Panc1 (cell line): Measurements from ENCODE around the gene CRCP.

Source experiments
- SIN3A ChIP-seq: IDR thresholded peaks from 2 replicates; pipeline ENCODE4 v1.6.1; 2012; ENCODE audit warnings: low read depth, mild to moderate bottlenecking, low read length, moderate library complexity, borderline replicate concordance; ENCODE audit not compliant: insufficient read depth
- TCF7L2 ChIP-seq: IDR thresholded peaks from 2 replicates; pipeline ENCODE4 v1.6.1; 2011; ENCODE audit warnings: mild to moderate bottlenecking, low read depth, low read length, inconsistent platforms
- TF ChIP-seq, protein P1 (sequence below): fragments of 450-650 bp; IDR thresholded peaks from 2 replicates; pipeline ENCODE4 v1.5.1; 2017; ENCODE audit warnings: mild to moderate bottlenecking

DNA sequence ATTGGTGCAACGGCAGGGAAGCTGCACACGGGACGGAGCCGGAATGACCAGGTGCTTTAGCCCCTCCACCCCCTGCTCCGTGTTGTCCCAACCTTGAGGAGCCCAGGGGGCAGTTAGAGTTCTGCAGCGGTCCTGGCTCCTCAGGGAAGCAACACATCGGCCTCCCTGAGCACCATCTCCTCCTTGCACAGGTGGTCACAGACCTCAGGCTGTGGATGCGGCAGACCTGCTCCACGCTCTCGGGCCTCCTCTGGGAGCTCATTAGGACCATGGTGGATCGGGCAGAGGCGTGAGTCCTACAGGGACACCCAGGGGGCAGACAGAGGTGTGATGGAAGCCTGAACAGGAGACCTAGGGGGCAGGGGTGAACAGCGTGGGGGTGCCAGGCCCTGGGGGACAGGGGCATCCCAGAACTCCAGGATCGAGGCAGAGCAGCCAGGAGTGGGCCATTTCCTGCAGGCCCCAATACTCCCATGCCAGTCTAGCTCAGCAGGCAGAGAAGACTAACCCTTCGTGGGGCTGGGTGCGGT lies 31.7 kb upstream of the CRCP start:
- TF ChIP-seq, protein P1, sequence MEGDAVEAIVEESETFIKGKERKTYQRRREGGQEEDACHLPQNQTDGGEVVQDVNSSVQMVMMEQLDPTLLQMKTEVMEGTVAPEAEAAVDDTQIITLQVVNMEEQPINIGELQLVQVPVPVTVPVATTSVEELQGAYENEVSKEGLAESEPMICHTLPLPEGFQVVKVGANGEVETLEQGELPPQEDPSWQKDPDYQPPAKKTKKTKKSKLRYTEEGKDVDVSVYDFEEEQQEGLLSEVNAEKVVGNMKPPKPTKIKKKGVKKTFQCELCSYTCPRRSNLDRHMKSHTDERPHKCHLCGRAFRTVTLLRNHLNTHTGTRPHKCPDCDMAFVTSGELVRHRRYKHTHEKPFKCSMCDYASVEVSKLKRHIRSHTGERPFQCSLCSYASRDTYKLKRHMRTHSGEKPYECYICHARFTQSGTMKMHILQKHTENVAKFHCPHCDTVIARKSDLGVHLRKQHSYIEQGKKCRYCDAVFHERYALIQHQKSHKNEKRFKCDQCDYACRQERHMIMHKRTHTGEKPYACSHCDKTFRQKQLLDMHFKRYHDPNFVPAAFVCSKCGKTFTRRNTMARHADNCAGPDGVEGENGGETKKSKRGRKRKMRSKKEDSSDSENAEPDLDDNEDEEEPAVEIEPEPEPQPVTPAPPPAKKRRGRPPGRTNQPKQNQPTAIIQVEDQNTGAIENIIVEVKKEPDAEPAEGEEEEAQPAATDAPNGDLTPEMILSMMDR, result no peak
- TF ChIP-seq TCF7L2 (no peak), SIN3A (no peak)
